ENCODE measurements around the gene STRBP.

Gene STRBP

DNA sequence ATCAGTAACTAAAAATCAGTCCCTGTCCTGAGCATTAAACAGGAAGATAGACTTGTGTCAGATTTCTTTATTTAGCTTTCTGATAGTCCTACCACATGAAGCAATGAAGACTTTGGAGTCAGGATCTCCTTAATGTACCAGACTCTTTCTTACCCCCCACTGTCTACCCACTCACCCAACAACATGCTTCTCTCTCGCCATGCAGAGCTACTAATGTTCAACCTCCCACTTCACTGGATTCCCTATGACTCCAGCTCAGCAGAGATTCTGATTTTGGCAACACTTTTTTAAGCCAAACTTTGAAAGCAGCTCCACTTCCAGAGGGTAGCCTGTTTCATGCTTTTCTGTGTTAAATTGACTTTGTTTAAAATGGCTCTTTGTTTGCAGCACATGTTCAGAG lies 184.1 kb downstream of the STRBP start:
- DNase-seq (ENCODE audit: low read depth, low spot score), result no peak
- ChIA-PET CTCF (interaction anchor here (0.8 to 13.9 kb wide), 5 partner anchors 8 to 268 kb away, joined by 4 to 288 read pairs (median 35); partner anchors contain the start of gene CRB2), POLR2A (interaction anchor here (0.7 kb wide), 1 partner anchor 260 kb away, joined by 3 read pairs; no protein-coding TSS in a partner anchor)
- TF ChIP-seq, protein P1, sequence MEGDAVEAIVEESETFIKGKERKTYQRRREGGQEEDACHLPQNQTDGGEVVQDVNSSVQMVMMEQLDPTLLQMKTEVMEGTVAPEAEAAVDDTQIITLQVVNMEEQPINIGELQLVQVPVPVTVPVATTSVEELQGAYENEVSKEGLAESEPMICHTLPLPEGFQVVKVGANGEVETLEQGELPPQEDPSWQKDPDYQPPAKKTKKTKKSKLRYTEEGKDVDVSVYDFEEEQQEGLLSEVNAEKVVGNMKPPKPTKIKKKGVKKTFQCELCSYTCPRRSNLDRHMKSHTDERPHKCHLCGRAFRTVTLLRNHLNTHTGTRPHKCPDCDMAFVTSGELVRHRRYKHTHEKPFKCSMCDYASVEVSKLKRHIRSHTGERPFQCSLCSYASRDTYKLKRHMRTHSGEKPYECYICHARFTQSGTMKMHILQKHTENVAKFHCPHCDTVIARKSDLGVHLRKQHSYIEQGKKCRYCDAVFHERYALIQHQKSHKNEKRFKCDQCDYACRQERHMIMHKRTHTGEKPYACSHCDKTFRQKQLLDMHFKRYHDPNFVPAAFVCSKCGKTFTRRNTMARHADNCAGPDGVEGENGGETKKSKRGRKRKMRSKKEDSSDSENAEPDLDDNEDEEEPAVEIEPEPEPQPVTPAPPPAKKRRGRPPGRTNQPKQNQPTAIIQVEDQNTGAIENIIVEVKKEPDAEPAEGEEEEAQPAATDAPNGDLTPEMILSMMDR (IDR thresholded peaks at IDR 0.05; ENCODE audit: insufficient read depth, low read length, missing control alignments), result no peak
- no peak overlapping the region for H3K4me3 ChIP-seq (ENCODE audit: low read depth, low read length)

DNA sequence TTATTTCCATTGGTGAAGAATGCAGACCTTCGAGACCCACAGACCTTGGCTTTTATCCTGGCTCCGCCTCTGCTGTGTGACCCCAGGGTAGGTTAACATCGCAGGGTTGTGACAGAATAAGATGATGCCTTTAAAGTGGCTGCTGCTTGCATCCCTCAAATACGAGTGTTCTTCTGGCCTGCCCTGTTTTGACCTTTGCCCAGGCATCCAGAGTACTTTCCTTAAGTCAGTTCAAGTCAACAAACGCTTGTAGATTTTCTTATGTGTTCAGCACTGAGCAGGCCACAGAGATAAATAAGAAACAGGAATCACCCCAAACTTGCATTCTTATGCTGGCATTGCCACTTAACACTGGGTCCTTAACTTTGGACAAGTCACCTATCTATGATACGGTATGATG lies 184.7 kb downstream of the STRBP start:
- ChIA-PET CTCF (interaction anchor here (0.8 to 13.9 kb wide), 7 partner anchors 9 to 269 kb away, joined by 4 to 288 read pairs (median 35); partner anchors contain the start of gene CRB2), POLR2A (no interaction called here)
- TF ChIP-seq, protein P1 (IDR thresholded peaks at IDR 0.05; ENCODE audit: insufficient read depth, low read length, missing control alignments), result no peak
- H3K4me3 ChIP-seq (ENCODE audit: low read depth, low read length), result no peak overlapping the region
- DNase-seq (ENCODE audit: low read depth, low spot score), result no peak

DNA sequence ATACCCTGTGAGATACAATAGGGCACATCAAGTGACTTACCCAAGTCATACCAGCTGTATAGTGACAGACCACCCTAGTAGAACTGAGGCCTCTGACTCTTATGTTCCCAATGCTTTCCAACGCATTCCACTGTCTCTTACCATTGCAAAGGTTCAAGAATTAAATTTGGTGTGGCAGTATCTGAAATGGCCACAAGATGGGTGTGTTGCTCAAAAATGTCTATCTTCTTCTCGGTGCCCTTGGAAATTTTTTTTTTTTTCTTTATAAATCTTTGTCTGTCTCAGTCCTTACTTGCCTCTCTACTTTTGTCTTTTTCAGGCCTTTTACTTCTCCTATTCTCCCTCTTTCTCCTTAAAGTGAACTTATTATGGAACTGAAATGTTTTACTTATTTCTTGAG lies 186.6 kb downstream of the STRBP start:
- TF ChIP-seq, protein P1 (IDR thresholded peaks at IDR 0.05; ENCODE audit: insufficient read depth, low read length, missing control alignments), result peak; percentile 51
- H3K4me3 ChIP-seq (ENCODE audit: low read depth, low read length), result no peak overlapping the region
- DNase-seq (ENCODE audit: low read depth, low spot score), result no peak
- POLR2A ChIA-PET, result no interaction called here
- CTCF ChIA-PET, result interaction anchor here (0.6 to 13.9 kb wide), 21 partner anchors 9 to 305 kb away, joined by 3 to 288 read pairs (median 4); partner anchors contain the start of genes CRB2 and ZBTB6

DNA sequence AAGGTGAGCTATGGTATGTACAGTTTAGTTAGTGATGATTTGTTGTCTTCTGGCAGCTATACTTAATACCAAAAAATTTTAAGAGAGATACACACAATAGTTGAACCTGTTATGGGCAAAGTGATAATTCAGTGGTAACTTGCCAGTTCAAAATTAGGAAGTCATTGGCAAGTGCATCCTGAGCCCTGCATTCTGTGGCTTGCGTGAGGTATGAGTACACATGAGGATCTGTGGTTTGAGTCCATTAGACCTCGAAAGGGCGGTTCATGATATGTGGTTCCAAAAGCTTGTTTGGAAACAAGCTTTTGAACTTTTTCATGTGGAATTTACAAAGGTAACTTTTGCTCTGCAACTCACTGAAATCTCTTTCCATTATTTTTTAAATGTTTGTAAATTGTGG lies 187.9 kb downstream of the STRBP start:
- POLR2A ChIA-PET, result no interaction called here
- TF ChIP-seq, protein P1 (IDR thresholded peaks at IDR 0.05; ENCODE audit: insufficient read depth, low read length, missing control alignments), result no peak
- CTCF ChIA-PET, result interaction anchor here (0.7 to 13.9 kb wide), 13 partner anchors 9 to 307 kb away, joined by 3 to 288 read pairs (median 4); partner anchors contain the start of gene CRB2

DNA sequence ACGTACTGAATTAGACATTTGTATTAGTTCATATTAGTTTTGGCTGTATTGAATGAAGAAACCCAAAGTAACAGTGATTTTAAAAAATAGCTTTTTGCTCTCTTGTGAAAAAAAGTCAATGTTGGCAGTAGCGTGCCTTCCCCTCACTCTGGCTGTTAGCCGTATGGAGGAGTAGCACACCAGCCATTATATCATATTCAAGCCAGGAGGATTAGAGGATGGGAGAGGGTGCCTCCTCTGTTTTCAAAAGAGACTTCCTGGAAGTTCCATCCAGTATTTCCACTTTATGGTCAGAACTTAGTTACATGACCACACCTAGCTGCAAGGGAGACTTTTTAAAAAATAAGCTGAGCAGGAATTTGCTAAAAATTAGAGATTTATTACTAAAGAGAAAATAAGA lies 193.8 kb downstream of the STRBP start:
- no peak for DNase-seq (ENCODE audit: low read depth, low spot score)
- CTCF ChIA-PET, result interaction anchor here (2.0 to 13.9 kb wide), 2 partner anchors 10 to 278 kb away, joined by 8 to 288 read pairs; partner anchors contain the start of gene CRB2
- TF ChIP-seq, protein P1 (IDR thresholded peaks at IDR 0.05; ENCODE audit: insufficient read depth, low read length, missing control alignments), result no peak

More for the DNA sequence above, 187.9 kb downstream of the STRBP start:
- DNase-seq (ENCODE audit: low read depth, low spot score), result no peak
- H3K4me3 ChIP-seq (ENCODE audit: low read depth, low read length), result no peak overlapping the region

DNA sequence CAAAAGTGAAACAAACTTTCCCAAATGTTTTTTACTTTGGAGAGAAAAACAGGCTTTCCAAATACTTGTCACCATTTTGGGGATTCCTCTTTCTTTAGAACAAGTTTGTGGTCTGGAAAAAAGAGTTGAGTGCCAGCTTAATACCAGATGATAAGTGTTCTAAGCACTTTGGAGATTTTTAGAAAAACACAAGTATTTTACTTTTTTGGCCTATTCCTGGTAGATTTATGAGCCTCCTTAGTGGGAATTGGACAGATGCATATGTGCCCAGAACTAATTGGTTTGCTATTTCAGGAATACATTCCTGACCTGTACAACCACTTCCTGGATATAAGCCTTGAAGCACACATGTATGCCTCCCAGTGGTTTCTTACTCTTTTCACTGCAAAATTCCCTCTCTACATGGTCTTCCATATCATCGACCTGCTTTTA lies 194.4 kb downstream of the STRBP start:
- ChIA-PET POLR2A (no interaction called here), CTCF (interaction anchor here (1.0 to 13.9 kb wide), 4 partner anchors 8 to 279 kb away, joined by 3 to 288 read pairs (median 8); partner anchors contain the start of gene CRB2)
- H3K4me3 ChIP-seq (ENCODE audit: low read depth, low read length), result no peak overlapping the region
- TF ChIP-seq, protein P1 (IDR thresholded peaks at IDR 0.05; ENCODE audit: insufficient read depth, low read length, missing control alignments), result no peak
- peak; percentile 93 for DNase-seq (ENCODE audit: low read depth, low spot score)

More for the DNA sequence above, 193.8 kb downstream of the STRBP start:
- H3K4me3 ChIP-seq (ENCODE audit: low read depth, low read length), result peak overlapping the region; percentile 34
- POLR2A ChIA-PET, result no interaction called here

All from AG04449 (cell line).